Stomach (tissue), 9 donors: Measurements from ENCODE around the gene SLC5A11. TPM values are rescaled to one million over a fixed set of nuclear protein-coding genes. Genes with fewer than 3 reads are reported as not detected.

ENCODE experiments used
- DNase-seq, 2 donors: peaks; one replicate each; pipeline versions ENCODE4 v3.0.0 to v3.0.0-alpha.2; 2013 to 2019
- H3K27ac ChIP-seq, 5 donors: fragments of 200-600 bp in 4 of 5; sonication (generic) in 4 of 5; one replicate each; pipeline ENCODE4 v1.5.1; 2013 to 2019; ENCODE audit warnings: mild to moderate bottlenecking in 1 of 5, moderate library complexity in 1 of 5
- H3K27me3 ChIP-seq, 3 donors: fragments of 200-600 bp; sonication (generic); one replicate each; pipeline ENCODE4 v1.5.1; 2017 to 2019; ENCODE audit warnings: mixed run types in 1 of 3
- H3K36me3 ChIP-seq, 4 donors: fragments of 200-600 bp; sonication (generic); 1 replicate in 3 of 4; 2 replicates in 1 of 4; pipeline ENCODE4 v1.5.1; 2016 to 2019
- H3K4me1 ChIP-seq, 4 donors: fragments of 200-600 bp; sonication (generic); one replicate each; pipeline ENCODE4 v1.5.1; 2016 to 2019
- H3K4me3 ChIP-seq, 4 donors: fragments of 200-600 bp; sonication (generic) in 3 of 4; one replicate each; pipeline ENCODE4 v1.5.1; 2016 to 2019; ENCODE audit warnings: mild to moderate bottlenecking in 1 of 4
- H3K9me3 ChIP-seq, 4 donors: fragments of 200-600 bp; sonication (generic); one replicate each; pipeline ENCODE4 v1.5.1; 2016 to 2019
- EP300 ChIP-seq: sonication (generic); formaldehyde crosslinking; IDR thresholded peaks from one replicate; pipeline ENCODE4 v1.6.1; 2017; ENCODE audit warnings: antibody characterized with exemption
- POLR2A ChIP-seq, 4 donors: fragments of 450-650 bp; IDR thresholded peaks; one replicate each; pipeline ENCODE4 v1.6.1; 2016; ENCODE audit warnings: antibody characterized with exemption in 4 of 4, control low read depth in 2 of 4, mild to moderate bottlenecking in 1 of 4, moderate library complexity in 1 of 4
- POLR2AphosphoS5 ChIP-seq, 3 donors: sonication (generic); formaldehyde crosslinking; IDR thresholded peaks; one replicate each; pipeline ENCODE4 v1.6.1; 2016; ENCODE audit warnings: antibody characterized with exemption in 3 of 3
- WGBS, 5 donors: extraction: QIAGEN DNeasy Blood & Tissue Kit in 3 of 5; methylation state at CpG; one replicate each; pipeline versions ENCODE4 v1.1.5 to v1.1.7; 2013 to 2018; 5-methylcytosine and 5-hydroxymethylcytosine counted together
- intact Hi-C: fragments of 100-400 bp; cut with DNase I; formaldehyde crosslinking; loops from one replicate; pipeline ENCODE4 v1.15.1; 2023; ENCODE audit warnings: low total_unique reads
- polyA plus RNA-seq, 3 donors: library from polyadenylated mRNA; stranded (reverse); fragments of 200-250 nt; gene quantifications; one replicate each; pipeline ENCODE4 v1.2.3, GENCODE V29; 2013
- total RNA-seq, 5 donors: library from RNA; depleted of rRNA; stranded (reverse); fragments of >200 nt; gene quantifications; one replicate each; pipeline versions ENCODE4 v1.1.0 to v1.2.3, GENCODE V29; 2014 to 2016
- TF ChIP-seq, protein P1 (sequence below), 7 experiments: fragments of 450-650 bp in 4 of 7; fragments of 200-600 bp in 3 of 7; sonication (generic) in 3 of 7; IDR thresholded peaks; one replicate each; pipeline ENCODE4 v1.5.1; 2016 to 2019; ENCODE audit warnings: antibody characterized with exemption in 7 of 7, control low read depth in 2 of 7, mild to moderate bottlenecking in 1 of 7
- donor health status: healthy with polysubstance abuse.
- donor health status: Bipolar disorder and iron deficiency.
- donor health status: healthy.

The SLC5A11 gene
- total and polyA plus RNA-seq, 8 donors = not detected

- Histone ChIP-seq H3K9me3 (no peaks in the 10 kb centered on the region), H3K36me3 (no peaks in the 10 kb centered on the region), H3K4me3 (no peak overlapping the region), H3K27ac (no peak overlapping the region), H3K27me3 (no peaks in the 10 kb centered on the region), H3K4me1 (no peaks in the 10 kb centered on the region)
- DNase-seq = no peak
- WGBS, 5 donors = 83 to 86% (median 84%) methylated on average over 9 to 10 of the region's 10 CpGs
- intact Hi-C loops = no loop called here
- TF ChIP-seq POLR2A (IDR thresholded peaks at IDR 0.05) (no peak), POLR2AphosphoS5 (IDR thresholded peaks at IDR 0.05) (no peak), EP300 (no peak)
- TF ChIP-seq, protein P1, sequence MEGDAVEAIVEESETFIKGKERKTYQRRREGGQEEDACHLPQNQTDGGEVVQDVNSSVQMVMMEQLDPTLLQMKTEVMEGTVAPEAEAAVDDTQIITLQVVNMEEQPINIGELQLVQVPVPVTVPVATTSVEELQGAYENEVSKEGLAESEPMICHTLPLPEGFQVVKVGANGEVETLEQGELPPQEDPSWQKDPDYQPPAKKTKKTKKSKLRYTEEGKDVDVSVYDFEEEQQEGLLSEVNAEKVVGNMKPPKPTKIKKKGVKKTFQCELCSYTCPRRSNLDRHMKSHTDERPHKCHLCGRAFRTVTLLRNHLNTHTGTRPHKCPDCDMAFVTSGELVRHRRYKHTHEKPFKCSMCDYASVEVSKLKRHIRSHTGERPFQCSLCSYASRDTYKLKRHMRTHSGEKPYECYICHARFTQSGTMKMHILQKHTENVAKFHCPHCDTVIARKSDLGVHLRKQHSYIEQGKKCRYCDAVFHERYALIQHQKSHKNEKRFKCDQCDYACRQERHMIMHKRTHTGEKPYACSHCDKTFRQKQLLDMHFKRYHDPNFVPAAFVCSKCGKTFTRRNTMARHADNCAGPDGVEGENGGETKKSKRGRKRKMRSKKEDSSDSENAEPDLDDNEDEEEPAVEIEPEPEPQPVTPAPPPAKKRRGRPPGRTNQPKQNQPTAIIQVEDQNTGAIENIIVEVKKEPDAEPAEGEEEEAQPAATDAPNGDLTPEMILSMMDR (IDR thresholded peaks at IDR 0.05) = no peak
These were observed 29.7 kb downstream of the SLC5A11 start for GRCh38 chr16:24875466-24875865.

DNA sequence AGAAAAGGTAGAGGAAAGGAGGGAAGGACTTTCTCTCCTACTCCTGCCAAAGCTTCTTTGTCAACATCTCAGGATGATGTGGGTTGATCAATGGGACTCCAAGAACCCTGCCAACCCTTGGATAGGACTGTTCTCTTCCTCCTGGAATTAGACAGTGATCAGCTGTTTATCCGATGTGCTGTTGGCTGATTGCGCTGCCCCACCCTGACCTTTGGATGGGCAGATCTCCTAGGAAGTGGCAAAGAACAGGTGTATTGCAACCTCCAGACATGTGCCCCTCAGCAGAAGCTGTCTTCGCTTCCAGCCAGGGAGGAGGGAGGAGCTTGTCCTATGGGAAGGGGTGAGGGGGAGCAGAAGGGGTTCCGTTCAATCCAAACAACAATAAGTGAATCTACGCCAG, 30.5 kb downstream of the SLC5A11 start:
- no peaks in the 10 kb centered on the region for H3K9me3 ChIP-seq
- WGBS, 5 donors = 75 to 86% (median 81%) methylated on average over 5 of the region's 5 CpGs
- no peaks in the 10 kb centered on the region for H3K4me1 ChIP-seq
- TF ChIP-seq POLR2A (IDR thresholded peaks at IDR 0.05) = no peak
- TF ChIP-seq EP300 = no peak
- no peak for TF ChIP-seq POLR2AphosphoS5 (IDR thresholded peaks at IDR 0.05)
- TF ChIP-seq, protein P1 (IDR thresholded peaks at IDR 0.05) = no peak
- no peak overlapping the region for H3K27ac ChIP-seq
- no peaks in the 10 kb centered on the region for H3K27me3 ChIP-seq
- DNase-seq = no peak
- intact Hi-C loops = no loop called here
- no peak overlapping the region for H3K4me3 ChIP-seq
- no peaks in the 10 kb centered on the region for H3K36me3 ChIP-seq

DNA sequence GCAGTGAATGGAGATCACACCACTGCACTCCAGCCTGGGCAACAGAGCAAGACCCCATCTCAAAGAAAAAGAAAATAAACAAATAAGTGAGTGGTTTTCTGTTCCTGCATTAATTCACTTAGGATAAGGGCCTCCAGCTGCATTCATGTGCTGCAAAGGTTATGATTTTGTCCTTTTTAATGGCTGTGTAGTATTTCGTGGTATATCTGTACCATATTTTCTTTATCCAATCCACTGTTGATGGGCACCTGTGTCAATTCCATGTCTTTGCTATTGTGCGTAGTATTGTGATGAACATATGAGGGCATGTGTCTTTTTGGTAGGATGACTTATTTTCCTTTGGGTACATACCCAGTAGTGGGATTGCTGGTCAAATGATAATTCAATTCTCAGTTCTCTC, 33.9 kb downstream of the SLC5A11 start:
- Histone ChIP-seq H3K4me1 (no peaks in the 10 kb centered on the region), H3K27me3 (no peaks in the 10 kb centered on the region), H3K36me3 (no peaks in the 10 kb centered on the region), H3K4me3 (no peak overlapping the region), H3K9me3 (no peaks in the 10 kb centered on the region), H3K27ac (no peak overlapping the region)
- TF ChIP-seq, protein P1 (IDR thresholded peaks at IDR 0.05) = no peak
- TF ChIP-seq EP300 = no peak
- TF ChIP-seq POLR2AphosphoS5 (IDR thresholded peaks at IDR 0.05) = no peak
- TF ChIP-seq POLR2A (IDR thresholded peaks at IDR 0.05) = no peak
- no peak for DNase-seq
- 95 to 97% (median 96%) methylated on average over 2 of the region's 2 CpGs for WGBS, 5 donors
- intact Hi-C loops = no loop called here

DNA sequence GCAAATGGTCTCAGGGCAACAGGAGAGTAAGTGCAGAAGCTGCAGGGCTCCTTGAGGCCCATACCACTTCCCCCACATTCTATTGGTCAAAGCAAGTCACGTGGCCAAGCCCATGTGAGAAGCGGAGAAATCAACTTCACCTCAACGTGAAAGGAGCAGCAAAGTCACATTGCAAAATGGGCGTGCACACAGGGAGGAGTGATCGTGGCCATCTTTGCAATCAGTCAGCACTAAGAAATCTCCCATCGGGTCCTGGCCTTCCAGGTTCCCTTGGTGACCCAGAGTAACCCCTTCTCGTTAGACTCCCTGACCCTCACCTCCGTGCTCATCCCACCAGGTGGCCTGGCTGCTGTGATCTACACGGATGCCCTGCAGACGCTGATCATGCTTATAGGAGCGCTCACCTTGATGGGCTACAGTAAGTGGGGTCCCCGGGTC, 38.0 kb downstream of the SLC5A11 start:
- Histone ChIP-seq H3K4me3 (no peak overlapping the region), H3K9me3 (peaks cover 0 to 6% (median 0%) of the 10 kb centered on the region in 4 donors), H3K27ac (no peak overlapping the region), H3K27me3 (no peaks in the 10 kb centered on the region), H3K4me1 (no peaks in the 10 kb centered on the region), H3K36me3 (no peaks in the 10 kb centered on the region)
- intact Hi-C loops = no loop called here
- no peak for TF ChIP-seq EP300
- TF ChIP-seq POLR2A (IDR thresholded peaks at IDR 0.05) = no peak
- TF ChIP-seq, protein P1 (IDR thresholded peaks at IDR 0.05) = no peak
- no peak for TF ChIP-seq POLR2AphosphoS5 (IDR thresholded peaks at IDR 0.05)
- WGBS, 5 donors = 65 to 73% (median 70%) methylated on average over 12 of the region's 12 CpGs
- no peak for DNase-seq
